Cardiac septum (tissue), 1 donor: ENCODE results near the gene PCDH7. TPM values are rescaled to one million over a fixed set of nuclear protein-coding genes. Genes with fewer than 3 reads are reported as not detected.

Experiments used
- DNase-seq: peaks from one replicate; pipeline ENCODE4 v3.0.0-alpha.2; 2020; ENCODE audit warnings: low spot score
- intact Hi-C: fragments of 100-400 bp; cut with DNase I; formaldehyde crosslinking; loops from one replicate; pipeline ENCODE4 v1.14.0; 2022
- long read RNA-seq: library from polyadenylated mRNA; unstranded; transcript quantifications from one replicate; pipeline ENCODE4 v2.0.0, GENCODE V29; 2021
- total RNA-seq: library from RNA; stranded (reverse); fragmentation: NEBNext Ultra II Directional; extraction: Animal tissue kit (Norgen Biotek cat#: 25700); gene quantifications from one replicate; pipeline ENCODE4 v1.2.1, GENCODE V29; 2021
- donor health status: DM: no; HTN: no; CAD: no.

PCDH7 gene
- 70.8 TPM for total RNA-seq
- long read RNA-seq, full-length matches to known transcripts = 23 of 46 reads
- long read RNA-seq, partial matches to known transcripts = 7 of 46 reads
- long read RNA-seq, other reads (novel, unspliced or antisense) = 16 of 46 reads

GRCh38 chr4:30720021-30720660, at the start of gene PCDH7:
Gene PCDH7, plus strand, starts transcription at chr4:30720369. Its CDS starts 1,054 bp downstream, at chr4:30721423.
- no peak for DNase-seq
- intact Hi-C loops = loop anchor here (5.0 kb wide), 2 partner anchors 322 to 367 kb away; no protein-coding TSS in a partner anchor

DNA sequence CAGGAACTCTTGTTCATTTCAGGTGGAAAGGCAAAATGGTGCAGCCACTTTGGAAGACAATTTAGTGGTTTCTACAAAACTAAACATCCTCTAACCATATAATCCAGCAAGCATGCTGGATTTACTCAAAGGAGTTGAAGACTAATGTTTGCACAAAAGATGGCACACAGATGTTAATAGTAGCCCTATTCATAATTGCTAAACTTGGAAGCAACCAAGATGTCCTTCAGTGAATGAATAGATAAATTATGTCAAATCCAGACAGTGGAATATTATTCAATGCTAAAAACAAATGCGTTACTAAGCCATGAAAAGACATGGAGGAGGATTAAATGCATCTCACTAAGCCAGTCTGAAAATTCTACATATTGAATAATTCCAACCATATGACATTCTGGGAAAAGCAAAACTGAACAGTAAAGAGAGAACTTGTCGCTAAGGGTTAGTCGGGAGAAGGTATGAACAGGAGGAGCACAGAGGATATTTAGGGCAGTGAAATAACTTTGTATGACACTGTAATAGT, 48.2 kb upstream of the PCDH7 start:
- DNase-seq = no peak
- intact Hi-C loops = no loop called here

GRCh38 chr4:30696191-30696590, 24.0 kb upstream of the PCDH7 start:
- no peak for DNase-seq
- intact Hi-C loops = no loop called here

GRCh38 chr4:30714408-30715031, 5.6 kb upstream of the PCDH7 start:
- DNase-seq = no peak
- intact Hi-C loops = loop anchor here (5.0 kb wide), 1 partner anchor 958 kb away; no protein-coding TSS in a partner anchor

DNA sequence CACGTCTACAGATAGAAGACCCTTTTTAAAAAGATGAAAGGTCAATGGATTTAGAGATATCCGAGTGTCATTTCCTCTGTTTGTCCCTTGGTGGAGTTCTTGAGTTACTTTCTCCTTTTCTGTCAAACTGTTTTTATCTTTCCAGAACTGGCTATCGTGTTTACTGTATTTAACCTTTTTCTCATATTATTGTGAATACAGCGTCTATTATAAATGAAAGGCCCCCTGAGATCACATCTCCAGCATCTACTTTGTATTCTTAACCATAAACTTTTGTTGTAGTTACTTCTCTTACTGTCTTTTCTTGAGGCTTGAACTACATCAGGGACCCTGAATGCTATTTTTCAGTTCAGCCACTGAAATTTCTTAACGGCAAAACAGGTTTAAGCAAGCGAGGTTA, 4.0 kb upstream of the PCDH7 start:
- DNase-seq = no peak
- intact Hi-C loops = no loop called here

DNA sequence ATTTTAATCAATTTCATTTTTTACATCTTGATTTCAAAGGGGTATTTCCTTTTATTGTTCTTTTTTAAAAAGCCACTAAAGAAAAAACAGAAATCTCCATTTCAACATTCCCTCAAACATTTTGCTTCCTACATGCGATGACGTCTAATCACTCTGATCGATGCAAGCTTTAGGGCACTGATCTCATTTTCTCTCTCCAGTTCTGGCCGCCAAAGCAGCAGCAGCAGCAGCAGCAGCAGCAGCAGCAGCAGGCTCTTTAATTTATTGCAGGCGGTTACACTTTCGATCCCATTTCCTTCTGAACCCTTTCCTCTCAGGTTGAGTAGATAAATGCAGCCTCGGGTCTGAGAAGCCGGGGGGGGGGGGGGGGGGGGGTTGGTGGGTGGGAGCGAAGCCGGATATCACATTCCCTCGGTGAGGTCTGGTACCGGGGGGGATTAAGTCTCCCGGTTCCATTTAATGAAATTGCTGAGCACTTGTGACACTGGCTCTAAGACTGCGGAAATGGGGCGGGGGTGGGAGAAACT, 3.4 kb upstream of the PCDH7 start:
- DNase-seq = no peak
- intact Hi-C loops = no loop called here

- intact Hi-C loops = no loop called here
- peak; percentile 76 for DNase-seq
Observed at GRCh38 chr4:30717208-30718020, 2.8 kb upstream of the PCDH7 start.

GRCh38 chr4:30718021-30718542, 2.1 kb upstream of the PCDH7 start:
- peak; percentile 78 for DNase-seq
- intact Hi-C loops = no loop called here

GRCh38 chr4:30718641-30719453, 1.3 kb upstream of the PCDH7 start:
- no peak for DNase-seq

GRCh38 chr4:30719454-30720020, 632 bp upstream of the PCDH7 start:
- intact Hi-C loops = loop anchor here (5.0 kb wide), 2 partner anchors 323 to 368 kb away; no protein-coding TSS in a partner anchor
- peak; percentile 77 for DNase-seq

More at GRCh38 chr4:30718641-30719453, 1.3 kb upstream of the PCDH7 start:
- intact Hi-C loops = no loop called here

- intact Hi-C loops = loop anchor here (5.0 kb wide), 2 partner anchors 322 to 367 kb away; no protein-coding TSS in a partner anchor
- DNase-seq = peak; percentile 75
Observed at GRCh38 chr4:30720661-30721184, 554 bp downstream of the PCDH7 start.

DNA sequence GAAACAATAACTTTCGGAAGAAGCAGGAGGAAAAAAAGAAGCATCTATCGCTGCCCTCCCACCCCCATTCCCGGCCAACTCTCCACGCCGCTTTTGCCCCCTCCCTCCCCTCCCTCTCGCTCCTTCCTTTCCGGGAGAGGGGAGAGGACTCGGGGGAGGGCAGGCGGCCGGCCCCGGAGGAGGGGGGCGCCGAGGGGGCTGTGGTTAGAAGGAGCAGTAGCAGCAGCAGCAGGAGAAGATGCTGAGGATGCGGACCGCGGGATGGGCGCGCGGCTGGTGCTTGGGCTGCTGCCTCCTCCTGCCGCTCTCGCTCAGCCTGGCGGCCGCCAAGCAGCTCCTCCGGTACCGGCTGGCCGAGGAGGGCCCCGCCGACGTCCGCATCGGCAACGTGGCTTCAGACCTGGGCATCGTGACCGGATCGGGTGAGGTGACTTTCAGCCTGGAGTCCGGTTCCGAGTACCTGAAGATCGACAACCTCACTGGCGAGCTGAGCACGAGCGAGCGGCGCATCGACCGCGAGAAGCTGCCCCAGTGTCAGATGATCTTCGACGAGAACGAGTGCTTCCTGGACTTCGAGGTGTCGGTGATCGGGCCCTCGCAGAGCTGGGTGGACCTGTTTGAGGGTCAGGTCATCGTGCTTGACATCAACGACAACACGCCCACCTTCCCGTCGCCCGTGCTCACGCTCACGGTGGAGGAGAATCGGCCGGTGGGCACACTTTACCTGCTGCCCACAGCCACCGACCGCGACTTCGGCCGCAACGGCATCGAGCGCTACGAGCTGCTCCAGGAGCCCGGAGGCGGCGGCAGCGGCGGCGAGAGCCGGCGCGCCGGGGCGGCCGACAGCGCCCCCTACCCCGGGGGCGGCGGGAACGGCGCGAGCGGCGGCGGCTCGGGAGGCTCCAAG, 1.3 kb downstream of the PCDH7 start:
- DNase-seq = peak; percentile 73
- intact Hi-C loops = loop anchor here (5.0 kb wide), 2 partner anchors 321 to 366 kb away; no protein-coding TSS in a partner anchor

DNA sequence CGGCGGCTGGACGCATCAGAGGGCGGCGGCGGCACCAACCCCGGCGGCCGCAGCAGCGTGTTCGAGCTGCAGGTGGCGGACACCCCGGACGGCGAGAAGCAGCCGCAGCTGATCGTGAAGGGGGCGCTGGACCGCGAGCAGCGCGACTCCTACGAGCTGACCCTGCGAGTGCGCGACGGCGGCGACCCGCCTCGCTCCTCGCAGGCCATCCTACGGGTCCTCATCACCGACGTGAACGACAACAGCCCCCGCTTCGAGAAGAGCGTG, 1.9 kb downstream of the PCDH7 start:
- intact Hi-C loops = loop anchor here (5.0 kb wide), 2 partner anchors 320 to 365 kb away; no protein-coding TSS in a partner anchor
- no peak for DNase-seq

GRCh38 chr4:30722359-30723200, 2.4 kb downstream of the PCDH7 start:
- intact Hi-C loops = loop anchor here (5.0 kb wide), 2 partner anchors 320 to 365 kb away; no protein-coding TSS in a partner anchor
- DNase-seq = peak; percentile 73

- intact Hi-C loops = loop anchor here (5.0 kb wide), 2 partner anchors 319 to 364 kb away; no protein-coding TSS in a partner anchor
- DNase-seq = no peak
Observed at GRCh38 chr4:30723201-30723955, 3.2 kb downstream of the PCDH7 start.
